ENCODE measurements around the gene COTL1. TPM values are rescaled to one million over a fixed set of nuclear protein-coding genes. Genes with fewer than 3 reads are reported as not detected.

The COTL1 gene
- total and polyA plus RNA-seq, 9 of the 15 experiments (the other 6 are each of a cell fraction or from before 2014, with no cell fraction given): 27.7 to 185 (median 72.5) TPM

DNA sequence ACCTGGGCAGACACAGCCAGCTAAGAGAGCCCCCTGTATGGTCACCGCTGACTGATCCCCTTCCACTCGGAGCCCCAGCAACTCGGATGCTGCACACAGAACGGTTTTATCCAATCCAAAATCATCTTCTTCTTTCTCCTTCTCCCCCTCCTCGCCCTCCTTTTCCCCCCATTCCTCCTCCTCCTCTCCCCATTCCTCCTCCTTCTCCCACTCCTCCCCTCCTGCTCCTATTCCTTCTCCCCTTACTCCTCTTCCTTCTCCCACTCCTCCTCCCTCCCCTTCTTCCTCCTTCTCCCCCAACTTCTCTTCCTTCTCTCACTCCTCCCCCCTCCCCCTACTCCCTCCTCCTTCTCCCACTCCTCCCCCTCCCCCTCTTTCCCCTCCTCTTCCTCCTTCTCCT lies 83.1 kb downstream of the COTL1 start:
- Histone ChIP-seq H3K4me3 (no peak overlapping the region), H3K9me3 (replicated peaks; ENCODE audit: control insufficient read depth, insufficient read depth, low read depth, low read length) (0 out of 2 replicates have a peak, but pooled peaks cover 2% of the 10 kb centered on the region), H4K20me1 (replicated peaks; ENCODE audit: control insufficient read depth, insufficient read depth, low read length) (no peaks in the 10 kb centered on the region), H3K27ac (ENCODE audit: extremely low read depth, low read depth, low read length) (no peak overlapping the region), H3K4me2 (ENCODE audit: insufficient read depth, low read length) (no peak overlapping the region), H3K27me3 (ENCODE audit: control insufficient read depth in 2 of 2, insufficient read depth in 2 of 2, low read length in 2 of 2) (peaks cover 0 to 3% of the 10 kb centered on the region in 2 experiments; a peak in 2 of 5 replicates), H3K9me1 (ENCODE audit: control insufficient read depth, insufficient read depth, low read length) (no peaks in the 10 kb centered on the region), H2AFZ (ENCODE audit: low read depth, low read length) (peak overlapping the region; percentile 93), H3K4me1 (replicated peaks in 1 of 2; ENCODE audit: control insufficient read depth in 2 of 2, insufficient read depth in 2 of 2, low read length in 2 of 2) (peaks cover 27 to 56% of the 10 kb centered on the region in 2 experiments), H3K79me2 (ENCODE audit: control insufficient read depth, insufficient read depth, low read length) (no peaks in the 10 kb centered on the region), H3K36me3 (ENCODE audit: control insufficient read depth, insufficient read depth, low read length) (no peaks in the 10 kb centered on the region), H3K9ac (ENCODE audit: insufficient read depth in 1 of 2, low read depth in 2 of 2, low read length in 2 of 2) (peak overlapping the region in 1 of 2 experiments; percentile 45; a peak in 1 of 4 replicates)
- FAIRE-seq (no peak), ATAC-seq (no peak), DNase-seq (ENCODE audit: extremely low read depth in 1 of 4, low spot score in 3 of 4) (no peak)
- TF ChIP-seq HDAC1 (IDR thresholded peaks at IDR 0.05) (0 out of 4 replicates have a peak, but pooled peaks of 1 of the 2 experiments have one; percentile 28), RCOR1 (IDR thresholded peaks at IDR 0.05; ENCODE audit: borderline replicate concordance in 1 of 2, low read depth in 2 of 2, low read length in 2 of 2) (no peak), ATF7 (IDR thresholded peaks at IDR 0.05) (no peak), KDM1A (IDR thresholded peaks at IDR 0.05) (peak in 1 of 2 experiments; percentile 39; a peak in 1 of 4 replicates), NCOA1 (IDR thresholded peaks at IDR 0.05; ENCODE audit: low read depth) (no peak), FOXJ2 (tag; IDR thresholded peaks at IDR 0.05) (no peak), ZNF165 (CRISPR knock-in tag; IDR thresholded peaks at IDR 0.05; ENCODE audit: borderline replicate concordance) (no peak), ZNF76 (CRISPR knock-in tag; IDR thresholded peaks at IDR 0.05; ENCODE audit: borderline replicate concordance) (no peak), ZNF263 (CRISPR knock-in tag; IDR thresholded peaks at IDR 0.05; ENCODE audit: borderline replicate concordance) (peak; percentile 55; the same call in 1 of the 2 replicates), SMARCA4 (IDR thresholded peaks at IDR 0.05) (peak; percentile 20; the same call in 1 of the 2 replicates)
- TF ChIP-seq, protein P1, sequence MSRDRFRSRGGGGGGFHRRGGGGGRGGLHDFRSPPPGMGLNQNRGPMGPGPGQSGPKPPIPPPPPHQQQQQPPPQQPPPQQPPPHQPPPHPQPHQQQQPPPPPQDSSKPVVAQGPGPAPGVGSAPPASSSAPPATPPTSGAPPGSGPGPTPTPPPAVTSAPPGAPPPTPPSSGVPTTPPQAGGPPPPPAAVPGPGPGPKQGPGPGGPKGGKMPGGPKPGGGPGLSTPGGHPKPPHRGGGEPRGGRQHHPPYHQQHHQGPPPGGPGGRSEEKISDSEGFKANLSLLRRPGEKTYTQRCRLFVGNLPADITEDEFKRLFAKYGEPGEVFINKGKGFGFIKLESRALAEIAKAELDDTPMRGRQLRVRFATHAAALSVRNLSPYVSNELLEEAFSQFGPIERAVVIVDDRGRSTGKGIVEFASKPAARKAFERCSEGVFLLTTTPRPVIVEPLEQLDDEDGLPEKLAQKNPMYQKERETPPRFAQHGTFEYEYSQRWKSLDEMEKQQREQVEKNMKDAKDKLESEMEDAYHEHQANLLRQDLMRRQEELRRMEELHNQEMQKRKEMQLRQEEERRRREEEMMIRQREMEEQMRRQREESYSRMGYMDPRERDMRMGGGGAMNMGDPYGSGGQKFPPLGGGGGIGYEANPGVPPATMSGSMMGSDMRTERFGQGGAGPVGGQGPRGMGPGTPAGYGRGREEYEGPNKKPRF (IDR thresholded peaks at IDR 0.05; ENCODE audit: low read depth, low read length): no peak
- TF ChIP-seq, protein P2, sequence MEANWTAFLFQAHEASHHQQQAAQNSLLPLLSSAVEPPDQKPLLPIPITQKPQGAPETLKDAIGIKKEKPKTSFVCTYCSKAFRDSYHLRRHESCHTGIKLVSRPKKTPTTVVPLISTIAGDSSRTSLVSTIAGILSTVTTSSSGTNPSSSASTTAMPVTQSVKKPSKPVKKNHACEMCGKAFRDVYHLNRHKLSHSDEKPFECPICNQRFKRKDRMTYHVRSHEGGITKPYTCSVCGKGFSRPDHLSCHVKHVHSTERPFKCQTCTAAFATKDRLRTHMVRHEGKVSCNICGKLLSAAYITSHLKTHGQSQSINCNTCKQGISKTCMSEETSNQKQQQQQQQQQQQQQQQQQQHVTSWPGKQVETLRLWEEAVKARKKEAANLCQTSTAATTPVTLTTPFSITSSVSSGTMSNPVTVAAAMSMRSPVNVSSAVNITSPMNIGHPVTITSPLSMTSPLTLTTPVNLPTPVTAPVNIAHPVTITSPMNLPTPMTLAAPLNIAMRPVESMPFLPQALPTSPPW (CRISPR knock-in tag; IDR thresholded peaks at IDR 0.05): 0 out of 2 replicates have a peak, but pooled peaks have one; percentile 30
- TF ChIP-seq, protein P3, sequence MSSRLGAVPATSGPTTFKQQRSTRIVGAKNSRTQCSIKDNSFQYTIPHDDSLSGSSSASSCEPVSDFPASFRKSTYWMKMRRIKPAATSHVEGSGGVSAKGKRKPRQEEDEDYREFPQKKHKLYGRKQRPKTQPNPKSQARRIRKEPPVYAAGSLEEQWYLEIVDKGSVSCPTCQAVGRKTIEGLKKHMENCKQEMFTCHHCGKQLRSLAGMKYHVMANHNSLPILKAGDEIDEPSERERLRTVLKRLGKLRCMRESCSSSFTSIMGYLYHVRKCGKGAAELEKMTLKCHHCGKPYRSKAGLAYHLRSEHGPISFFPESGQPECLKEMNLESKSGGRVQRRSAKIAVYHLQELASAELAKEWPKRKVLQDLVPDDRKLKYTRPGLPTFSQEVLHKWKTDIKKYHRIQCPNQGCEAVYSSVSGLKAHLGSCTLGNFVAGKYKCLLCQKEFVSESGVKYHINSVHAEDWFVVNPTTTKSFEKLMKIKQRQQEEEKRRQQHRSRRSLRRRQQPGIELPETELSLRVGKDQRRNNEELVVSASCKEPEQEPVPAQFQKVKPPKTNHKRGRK (tag; IDR thresholded peaks at IDR 0.05): peak; percentile 79
- in situ Hi-C loops (cut with MboI) (no loop called here), intact Hi-C loops (cut with micrococcal nuclease) (no loop called here)
- BruUV-seq (replicated peaks): no TSS peak
- WGBS (ENCODE audit: insufficient coverage, low coverage, missing lambda C conversion rate): 52% methylated on average over 4 of the region's 5 CpGs
- ChIA-PET CTCF (ENCODE audit: low intra/inter-chr PET ratio) (no interaction called here), POLR2A (interaction anchor here (0.6 kb wide), 1 partner anchor 81 kb away, joined by 3 read pairs; no protein-coding TSS in a partner anchor)

Data from K562 (cell line).